Endothelial cell (in vitro differentiated cells): ENCODE measurements around the gene TAP2. TPM values are rescaled to one million over a fixed set of nuclear protein-coding genes. Genes with fewer than 3 reads are reported as not detected.

Experiments used
- DNase-seq: peaks from one replicate; pipeline ENCODE4 v3.0.0; 2021; ENCODE audit warnings: low spot score
- H3K27ac Mint-ChIP-seq: one replicate; pipeline ENCODE4 v1.8.0; 2021; ENCODE audit warnings: mixed read lengths, inconsistent platforms; ENCODE audit not compliant: unreplicated experiment
- H3K27me3 Mint-ChIP-seq: one replicate; pipeline ENCODE4 v1.8.0; 2021; ENCODE audit warnings: mild to moderate bottlenecking, moderate library complexity, mixed read lengths, inconsistent platforms; ENCODE audit not compliant: unreplicated experiment
- H3K36me3 Mint-ChIP-seq: one replicate; pipeline ENCODE4 v1.8.0; 2021; ENCODE audit warnings: mild to moderate bottlenecking, low read depth, mixed read lengths, inconsistent platforms; ENCODE audit not compliant: unreplicated experiment
- H3K4me1 Mint-ChIP-seq: one replicate; pipeline ENCODE4 v1.8.0; 2021; ENCODE audit warnings: mild to moderate bottlenecking, mixed read lengths, inconsistent platforms; ENCODE audit not compliant: unreplicated experiment
- H3K4me3 Mint-ChIP-seq: one replicate; pipeline ENCODE4 v1.8.0; 2021; ENCODE audit warnings: mild to moderate bottlenecking, mixed read lengths, inconsistent platforms; ENCODE audit not compliant: unreplicated experiment
- H3K9me3 Mint-ChIP-seq: one replicate; pipeline ENCODE4 v1.8.0; 2021; ENCODE audit warnings: mixed read lengths, inconsistent platforms; ENCODE audit not compliant: unreplicated experiment
- CTCF ChIP-seq: fragments of 200-600 bp; sonication (generic); IDR thresholded peaks from one replicate; pipeline ENCODE4 v1.5.0; 2021; ENCODE audit warnings: antibody characterized with exemption; ENCODE audit not compliant: unreplicated experiment
- total RNA-seq: library from RNA; stranded (reverse); fragmentation: NEBNext Ultra II Directional; extraction: Animal tissue kit (Norgen Biotek cat#: 25700); gene quantifications from one replicate; pipeline ENCODE4 v1.2.1, GENCODE V29; 2021; ENCODE audit not compliant: unreplicated experiment

Gene TAP2
- total RNA-seq, 1 donor from 2014 or later: 9.2 TPM

DNA sequence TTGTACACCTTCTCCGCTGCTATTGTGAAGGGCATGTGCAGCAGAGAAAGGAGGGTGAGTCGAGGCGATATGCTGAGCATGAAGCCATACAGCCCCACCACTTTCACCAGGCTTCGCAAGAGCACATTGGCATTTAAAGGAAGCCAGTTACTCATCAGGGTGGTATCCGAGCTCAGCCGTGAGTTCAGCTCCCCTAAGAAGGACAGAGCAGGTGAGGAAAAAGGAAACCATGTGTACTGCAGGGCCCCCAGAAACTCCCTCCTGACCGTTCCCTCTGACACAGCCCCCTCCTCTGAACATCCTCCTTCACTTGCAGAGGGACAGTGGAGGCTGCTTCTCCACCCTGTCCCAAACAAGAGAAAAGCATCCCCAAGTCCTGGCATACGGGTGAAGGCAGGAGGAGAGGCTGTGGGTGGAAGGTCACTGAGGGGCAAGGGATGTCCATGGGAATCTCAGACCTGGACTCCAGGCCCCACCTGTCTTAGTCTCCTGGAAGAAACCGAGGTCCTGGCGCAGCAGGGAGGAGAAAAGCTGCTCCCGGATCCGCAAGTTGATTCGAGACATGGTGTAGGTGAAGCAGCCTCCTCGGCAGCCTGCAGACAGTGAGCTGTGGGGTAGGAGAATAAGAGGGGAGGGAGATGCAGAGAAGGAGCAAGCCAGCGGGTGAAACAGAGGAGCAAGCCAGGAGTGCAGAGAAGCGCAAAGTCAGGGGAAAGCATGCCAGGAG lies 3.2 kb downstream of the TAP2 start:
- H3K9me3 Mint-ChIP-seq: no peaks in the 10 kb centered on the region
- H3K36me3 Mint-ChIP-seq: no peaks in the 10 kb centered on the region
- no peak for TF ChIP-seq CTCF
- H3K4me3 Mint-ChIP-seq: no peak overlapping the region
- DNase-seq: no peak
- no peak overlapping the region for H3K27ac Mint-ChIP-seq
- peaks cover 12% of the 10 kb centered on the region for H3K27me3 Mint-ChIP-seq
- H3K4me1 Mint-ChIP-seq: peaks cover 8% of the 10 kb centered on the region

DNA sequence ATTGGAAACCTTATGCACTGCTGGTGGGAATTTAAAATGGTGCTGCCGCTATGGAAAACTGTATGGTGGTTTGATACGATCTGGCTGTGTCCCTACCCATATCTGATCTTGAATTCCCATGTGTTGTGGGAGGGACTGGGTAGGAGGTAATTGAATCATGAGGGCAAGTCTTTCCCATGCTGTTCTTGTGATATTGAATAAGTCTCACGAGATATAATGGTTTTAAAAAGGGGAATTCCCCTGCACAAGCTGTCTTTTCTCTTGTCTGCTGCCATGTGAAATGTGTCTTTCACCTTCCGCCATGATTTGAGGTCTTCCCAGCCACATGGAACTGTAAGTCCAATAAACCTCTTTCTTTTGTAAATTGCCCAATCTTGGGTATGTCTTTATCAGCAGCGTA lies 4.9 kb downstream of the TAP2 start:
- DNase-seq: no peak
- Mint-ChIP-seq H3K27me3 (peaks cover 12% of the 10 kb centered on the region), H3K36me3 (no peaks in the 10 kb centered on the region), H3K9me3 (no peaks in the 10 kb centered on the region), H3K27ac (no peak overlapping the region), H3K4me3 (no peak overlapping the region), H3K4me1 (peaks cover 8% of the 10 kb centered on the region)
- no peak for TF ChIP-seq CTCF

- Mint-ChIP-seq H3K36me3 (no peaks in the 10 kb centered on the region), H3K4me1 (peaks cover 7% of the 10 kb centered on the region), H3K27me3 (peaks cover 12% of the 10 kb centered on the region), H3K4me3 (no peak overlapping the region), H3K9me3 (no peaks in the 10 kb centered on the region), H3K27ac (no peak overlapping the region)
- TF ChIP-seq CTCF: no peak
- no peak for DNase-seq
These were observed 6.0 kb downstream of the TAP2 start for GRCh38 chr6:32832535-32832934.

GRCh38 chr6:32830936-32831335 lies 7.6 kb downstream of the TAP2 start:
- peaks cover 9% of the 10 kb centered on the region for H3K27me3 Mint-ChIP-seq
- H3K4me3 Mint-ChIP-seq: no peak overlapping the region
- DNase-seq: no peak
- H3K4me1 Mint-ChIP-seq: peaks cover 4% of the 10 kb centered on the region
- TF ChIP-seq CTCF: no peak
- H3K27ac Mint-ChIP-seq: no peak overlapping the region
- H3K36me3 Mint-ChIP-seq: no peaks in the 10 kb centered on the region
- no peaks in the 10 kb centered on the region for H3K9me3 Mint-ChIP-seq

DNA sequence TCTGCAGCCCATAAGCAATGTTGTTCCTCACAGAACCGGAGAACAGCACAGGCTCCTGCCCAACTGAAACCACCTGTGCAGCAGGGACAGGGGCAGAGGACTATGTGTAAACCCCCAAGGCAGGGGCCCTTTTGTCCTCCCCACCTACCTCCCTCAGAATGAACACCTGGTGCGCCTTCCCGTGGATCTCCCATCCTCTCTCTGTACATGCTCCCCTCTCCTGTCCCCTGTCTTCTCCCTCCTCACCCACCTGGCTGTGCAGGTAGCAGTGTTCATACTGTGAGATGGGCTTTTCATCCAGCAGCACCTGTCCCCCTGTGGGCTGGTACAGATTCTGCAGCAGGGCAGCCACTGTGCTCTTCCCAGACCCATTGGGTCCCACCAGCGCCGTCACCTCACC lies 8.5 kb downstream of the TAP2 start:
- TF ChIP-seq CTCF: no peak
- peaks cover 9% of the 10 kb centered on the region for H3K27me3 Mint-ChIP-seq
- H3K4me1 Mint-ChIP-seq: peaks cover 6% of the 10 kb centered on the region
- H3K4me3 Mint-ChIP-seq: no peak overlapping the region
- no peak overlapping the region for H3K27ac Mint-ChIP-seq
- no peak for DNase-seq
- H3K36me3 Mint-ChIP-seq: no peaks in the 10 kb centered on the region
- H3K9me3 Mint-ChIP-seq: no peaks in the 10 kb centered on the region
